NCI-H748 (cell line): ENCODE measurements around the gene ARHGEF10L.

Experiments used
- DNase-seq: peaks from one replicate; lab custom pipeline; 2025; ENCODE audit not compliant: unreplicated experiment; lab: John Stamatoyannopoulos, UW

ARHGEF10L gene

GRCh38 chr1:17700945-17701810 is 161.7 kb downstream of the ARHGEF10L start:
- DNase-seq, result no peak

GRCh38 chr1:17704176-17704575 is 164.7 kb downstream of the ARHGEF10L start:
- DNase-seq, result no peak

- no peak for DNase-seq
Measured at GRCh38 chr1:17706445-17706844, 166.9 kb downstream of the ARHGEF10L start.

- DNase-seq, result no peak
Measured at GRCh38 chr1:17709981-17710380, 170.5 kb downstream of the ARHGEF10L start.

- no peak for DNase-seq
Measured at GRCh38 chr1:17710889-17711576, 171.5 kb downstream of the ARHGEF10L start.

- DNase-seq, result no peak
Measured at GRCh38 chr1:17711577-17711910, 172.0 kb downstream of the ARHGEF10L start.

- DNase-seq, result no peak
Measured at GRCh38 chr1:17711941-17712340, 172.4 kb downstream of the ARHGEF10L start.

- DNase-seq, result no peak
Measured at GRCh38 chr1:17713993-17714392, 174.5 kb downstream of the ARHGEF10L start.

GRCh38 chr1:17717594-17718535 is 178.4 kb downstream of the ARHGEF10L start:
- DNase-seq, result peak; percentile 42

GRCh38 chr1:17719874-17720273 is 180.4 kb downstream of the ARHGEF10L start:
- no peak for DNase-seq

- no peak for DNase-seq
Measured at GRCh38 chr1:17721444-17721843, 181.9 kb downstream of the ARHGEF10L start.

- DNase-seq, result no peak
Measured at GRCh38 chr1:17723684-17724083, 184.2 kb downstream of the ARHGEF10L start.

GRCh38 chr1:17724150-17724549 is 184.7 kb downstream of the ARHGEF10L start:
- no peak for DNase-seq

- DNase-seq, result peak; percentile 55
Measured at GRCh38 chr1:17725084-17725719, 185.7 kb downstream of the ARHGEF10L start.

- no peak for DNase-seq
Measured at GRCh38 chr1:17725811-17726582, 186.5 kb downstream of the ARHGEF10L start.

GRCh38 chr1:17728123-17728712 is 188.7 kb downstream of the ARHGEF10L start:
- DNase-seq, result no peak

GRCh38 chr1:17729248-17729647 is 189.8 kb downstream of the ARHGEF10L start:
- no peak for DNase-seq

GRCh38 chr1:17729909-17730308 is 190.4 kb downstream of the ARHGEF10L start:
- no peak for DNase-seq

- no peak for DNase-seq
Measured at GRCh38 chr1:17731460-17731859, 192.0 kb downstream of the ARHGEF10L start.

GRCh38 chr1:17732475-17732874 is 193.0 kb downstream of the ARHGEF10L start:
- DNase-seq, result no peak
